ENCODE measurements around the gene IL4. TPM values are rescaled to one million over a fixed set of nuclear protein-coding genes. Genes with fewer than 3 reads are reported as not detected.

The IL4 gene
- total and polyA plus RNA-seq, 9 of the 15 experiments (the other 6 are each of a cell fraction or from before 2014, with no cell fraction given) = 0.22 to 0.62 TPM; not detected in 7

GRCh38 chr5:132688536-132689339, 14.9 kb downstream of the IL4 start (continued):
- TF ChIP-seq, protein P1, sequence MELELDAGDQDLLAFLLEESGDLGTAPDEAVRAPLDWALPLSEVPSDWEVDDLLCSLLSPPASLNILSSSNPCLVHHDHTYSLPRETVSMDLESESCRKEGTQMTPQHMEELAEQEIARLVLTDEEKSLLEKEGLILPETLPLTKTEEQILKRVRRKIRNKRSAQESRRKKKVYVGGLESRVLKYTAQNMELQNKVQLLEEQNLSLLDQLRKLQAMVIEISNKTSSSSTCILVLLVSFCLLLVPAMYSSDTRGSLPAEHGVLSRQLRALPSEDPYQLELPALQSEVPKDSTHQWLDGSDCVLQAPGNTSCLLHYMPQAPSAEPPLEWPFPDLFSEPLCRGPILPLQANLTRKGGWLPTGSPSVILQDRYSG (tag; conservative IDR thresholded peaks at IDR 0.05; ENCODE audit: low read depth) = no peak
- TF ChIP-seq ZBTB7A (IDR thresholded peaks at IDR 0.05; ENCODE audit: borderline replicate concordance, control insufficient read depth, low read depth, low read length) = no peak
- TF ChIP-seq SOX6 (IDR thresholded peaks at IDR 0.05) = peak; percentile 73
- TF ChIP-seq, protein P2, sequence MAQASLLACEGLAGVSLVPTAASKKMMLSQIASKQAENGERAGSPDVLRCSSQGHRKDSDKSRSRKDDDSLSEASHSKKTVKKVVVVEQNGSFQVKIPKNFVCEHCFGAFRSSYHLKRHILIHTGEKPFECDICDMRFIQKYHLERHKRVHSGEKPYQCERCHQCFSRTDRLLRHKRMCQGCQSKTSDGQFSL (CRISPR knock-in tag; IDR thresholded peaks at IDR 0.05) = no peak
- TF ChIP-seq, protein P2 (tag; IDR thresholded peaks at IDR 0.05) = no peak
- no peak for TF ChIP-seq PML (IDR thresholded peaks at IDR 0.05; ENCODE audit: low read length)
- TF ChIP-seq TBP (optimal IDR thresholded peaks at IDR 0.05; ENCODE audit: low read depth, low read length) = no peak
- TF ChIP-seq FOS (IDR thresholded peaks at IDR 0.05; ENCODE audit: extremely low read depth, insufficient read length) = no peak
- no peak for TF ChIP-seq MXI1 (IDR thresholded peaks at IDR 0.05; ENCODE audit: low read depth, low read length)
- no peak for TF ChIP-seq NFE2 (IDR thresholded peaks at IDR 0.05; ENCODE audit: low read depth)
- no peak for TF ChIP-seq POLR2B (IDR thresholded peaks at IDR 0.05; ENCODE audit: low read depth, partially characterized antibody)
- TF ChIP-seq TBL1XR1 (IDR thresholded peaks at IDR 0.05; ENCODE audit: low read length in 2 of 2) = peak in 1 of 2 experiments; percentile 44; a peak in 1 of 4 replicates
- TF ChIP-seq TEAD4 (IDR thresholded peaks at IDR 0.05; ENCODE audit: low read length) = peak; percentile 68; the same call in 1 of the 2 replicates
- no peak for TF ChIP-seq TEAD4 (CRISPR knock-in tag; IDR thresholded peaks at IDR 0.05; ENCODE audit: borderline replicate concordance)
- TF ChIP-seq PHF21A (IDR thresholded peaks at IDR 0.05; ENCODE audit: borderline replicate concordance, low read depth) = no peak
- no peak for TF ChIP-seq ZBED1 (IDR thresholded peaks at IDR 0.05)
- no peak for TF ChIP-seq SMAD3 (CRISPR knock-in tag; conservative IDR thresholded peaks at IDR 0.05)
- TF ChIP-seq STAT6 (CRISPR knock-in tag; IDR thresholded peaks at IDR 0.05) = no peak
- TF ChIP-seq ZNF212 (CRISPR knock-in tag; IDR thresholded peaks at IDR 0.05) = no peak
- 0 out of 2 replicates have a peak, but pooled peaks have one; percentile 28 for TF ChIP-seq EP300 (IDR thresholded peaks at IDR 0.05; ENCODE audit: low read length)
- no peak for TF ChIP-seq TGIF2 (CRISPR knock-in tag; IDR thresholded peaks at IDR 0.05)
- TF ChIP-seq ZNF347 (CRISPR knock-in tag; IDR thresholded peaks at IDR 0.05; ENCODE audit: low read depth) = no peak
- TF ChIP-seq RCOR1 (IDR thresholded peaks at IDR 0.05; ENCODE audit: borderline replicate concordance in 1 of 2, low read depth in 2 of 2, low read length in 2 of 2) = peak in 1 of 2 experiments; percentile 52; a peak in 1 of 4 replicates
- peak; percentile 54 for TF ChIP-seq CBFA2T3 (IDR thresholded peaks at IDR 0.05)
- TF ChIP-seq HSF4 (CRISPR knock-in tag; IDR thresholded peaks at IDR 0.05; ENCODE audit: borderline replicate concordance) = no peak

Data from K562 (cell line).